Measurements from ENCODE around the gene BAAT.
"Not testable (repeated sequence)": the region's sequence is repeated elsewhere in the genome, so short reads cannot be mapped to it uniquely, and the experiment has no call there.

Gene BAAT

GRCh38 chr9:101360647-101361046 is 24.2 kb downstream of the BAAT start:
- DNase-seq (ENCODE audit: low read depth in 3 of 3): no peak

- DNase-seq (ENCODE audit: low read depth in 3 of 3): no peak
These were observed 25.1 kb downstream of the BAAT start for GRCh38 chr9:101359679-101360078.

- no peak for DNase-seq (ENCODE audit: low read depth in 3 of 3)
These were observed 28.2 kb downstream of the BAAT start for GRCh38 chr9:101356619-101357018.

- DNase-seq (ENCODE audit: low read depth in 3 of 3): no peak
These were observed 29.8 kb downstream of the BAAT start for GRCh38 chr9:101354765-101355708.

GRCh38 chr9:101354143-101354764 is 30.6 kb downstream of the BAAT start:
- no peak for DNase-seq (ENCODE audit: low read depth in 3 of 3)

- no peak for DNase-seq (ENCODE audit: low read depth in 3 of 3)
These were observed 31.1 kb downstream of the BAAT start for GRCh38 chr9:101353683-101354082.

- no peak for DNase-seq (ENCODE audit: low read depth in 3 of 3)
These were observed 31.8 kb downstream of the BAAT start for GRCh38 chr9:101352892-101353463.

- DNase-seq (ENCODE audit: low read depth in 3 of 3): no peak
These were observed 34.5 kb downstream of the BAAT start for GRCh38 chr9:101350285-101350684.

- DNase-seq (ENCODE audit: low read depth in 3 of 3): no peak
These were observed 42.2 kb downstream of the BAAT start for GRCh38 chr9:101342595-101342994.

- DNase-seq (ENCODE audit: low read depth in 3 of 3): no peak
These were observed 42.8 kb downstream of the BAAT start for GRCh38 chr9:101341958-101342357.

- DNase-seq (ENCODE audit: low read depth in 3 of 3): no peak
These were observed 47.6 kb downstream of the BAAT start for GRCh38 chr9:101337237-101337636.

GRCh38 chr9:101336091-101336490 is 48.7 kb downstream of the BAAT start:
- no peak for DNase-seq (ENCODE audit: low read depth in 3 of 3)

- DNase-seq (ENCODE audit: low read depth in 3 of 3): no peak
These were observed 50.7 kb downstream of the BAAT start for GRCh38 chr9:101333926-101334702.

GRCh38 chr9:101333490-101333889 is 51.3 kb downstream of the BAAT start:
- DNase-seq (ENCODE audit: low read depth in 3 of 3): no peak

GRCh38 chr9:101332362-101332761 is 52.4 kb downstream of the BAAT start:
- DNase-seq (ENCODE audit: low read depth in 3 of 3): no peak

- DNase-seq (ENCODE audit: low read depth in 3 of 3): not testable (repeated sequence)
These were observed 57.3 kb downstream of the BAAT start for GRCh38 chr9:101327422-101327909.

GRCh38 chr9:101326501-101326900 is 58.3 kb downstream of the BAAT start:
- DNase-seq (ENCODE audit: low read depth in 3 of 3): no peak

GRCh38 chr9:101326035-101326434 is 58.8 kb downstream of the BAAT start:
- DNase-seq (ENCODE audit: low read depth in 3 of 3): no peak

- no peak for DNase-seq (ENCODE audit: low read depth in 3 of 3)
These were observed 59.8 kb downstream of the BAAT start for GRCh38 chr9:101325053-101325452.

GRCh38 chr9:101324245-101324804 is 60.5 kb downstream of the BAAT start:
- DNase-seq (ENCODE audit: low read depth in 3 of 3): no peak

- no peak for DNase-seq (ENCODE audit: low read depth in 3 of 3)
These were observed 61.7 kb downstream of the BAAT start for GRCh38 chr9:101323129-101323528.

All from stimulated activated CD4-positive, alpha-beta T cell treated with anti-CD3 and anti-CD28 coated beads, TNF-alpha, amount 100 ng/mL, for 4 hours (primary cell).